Activated T-helper 1 cell treated with Interleukin-2 at 50 U/mL for 16 hours (primary cell): ENCODE results near the gene ZBTB26.
"Not testable (repeated sequence)": the region's sequence is repeated elsewhere in the genome, so short reads cannot be mapped to it uniquely, and the experiment has no call there.

ENCODE experiments used
- DNase-seq: peaks from one replicate; pipeline ENCODE4 v3.0.0-alpha.2; 2020; ENCODE audit warnings: low read depth

Gene ZBTB26

DNA sequence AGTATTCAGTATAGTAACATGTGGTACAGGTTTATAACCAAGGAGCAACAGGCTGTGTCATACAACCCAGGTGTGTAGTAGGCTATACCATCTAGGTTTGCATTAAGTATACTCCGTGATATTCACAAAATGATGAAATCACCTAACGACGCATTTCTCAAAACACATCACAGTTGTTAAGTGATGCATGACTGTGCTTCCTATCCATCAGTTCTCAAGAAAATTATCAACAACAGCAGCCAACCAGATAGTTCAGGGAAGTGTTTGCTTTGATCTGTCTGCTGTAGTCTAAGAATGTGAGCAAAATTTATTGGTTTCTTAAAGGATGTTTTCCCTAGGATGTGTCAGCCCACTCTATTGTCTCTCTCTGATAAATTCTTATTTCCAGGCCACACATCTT is 7.4 kb downstream of the ZBTB26 start:
- DNase-seq = no peak

DNA sequence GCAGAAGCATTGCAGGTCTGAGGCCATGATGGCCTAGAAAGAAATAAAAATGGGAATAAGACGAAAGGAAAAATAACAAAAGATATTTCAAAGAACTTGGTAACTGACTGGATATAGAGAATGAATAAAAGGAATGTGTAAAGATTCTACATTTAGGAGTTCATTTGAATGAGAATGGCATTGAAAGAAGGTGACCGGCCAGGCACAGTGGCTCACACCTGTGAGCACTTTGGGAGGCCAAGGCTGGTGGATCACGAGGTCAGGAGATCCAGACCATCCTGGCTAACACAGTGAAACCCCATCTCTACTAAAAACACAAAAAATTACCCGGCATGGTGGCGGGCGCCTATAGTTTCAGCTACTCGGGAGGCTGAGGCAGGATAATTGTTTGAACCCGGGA is 8.6 kb downstream of the ZBTB26 start:
- no peak for DNase-seq

DNA sequence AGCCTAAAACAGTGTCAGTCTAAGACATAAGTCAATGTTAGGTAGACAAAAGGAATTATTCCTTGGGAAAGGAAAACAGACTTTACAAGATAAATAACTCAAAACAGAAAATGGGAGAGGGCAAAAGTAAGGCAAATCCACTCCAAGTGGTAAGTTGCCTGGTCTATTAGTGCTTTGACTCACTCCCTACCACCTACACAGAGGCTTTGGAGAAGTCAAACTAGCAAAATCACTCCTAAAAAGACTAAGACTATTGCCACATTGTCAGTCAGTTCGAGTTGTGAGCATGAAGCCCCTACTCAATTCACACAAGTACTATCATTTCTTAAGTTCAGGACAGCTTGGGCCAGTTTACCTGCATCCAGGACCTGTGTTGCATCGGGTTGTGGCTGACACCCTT is 13.0 kb downstream of the ZBTB26 start:
- DNase-seq = no peak

DNA sequence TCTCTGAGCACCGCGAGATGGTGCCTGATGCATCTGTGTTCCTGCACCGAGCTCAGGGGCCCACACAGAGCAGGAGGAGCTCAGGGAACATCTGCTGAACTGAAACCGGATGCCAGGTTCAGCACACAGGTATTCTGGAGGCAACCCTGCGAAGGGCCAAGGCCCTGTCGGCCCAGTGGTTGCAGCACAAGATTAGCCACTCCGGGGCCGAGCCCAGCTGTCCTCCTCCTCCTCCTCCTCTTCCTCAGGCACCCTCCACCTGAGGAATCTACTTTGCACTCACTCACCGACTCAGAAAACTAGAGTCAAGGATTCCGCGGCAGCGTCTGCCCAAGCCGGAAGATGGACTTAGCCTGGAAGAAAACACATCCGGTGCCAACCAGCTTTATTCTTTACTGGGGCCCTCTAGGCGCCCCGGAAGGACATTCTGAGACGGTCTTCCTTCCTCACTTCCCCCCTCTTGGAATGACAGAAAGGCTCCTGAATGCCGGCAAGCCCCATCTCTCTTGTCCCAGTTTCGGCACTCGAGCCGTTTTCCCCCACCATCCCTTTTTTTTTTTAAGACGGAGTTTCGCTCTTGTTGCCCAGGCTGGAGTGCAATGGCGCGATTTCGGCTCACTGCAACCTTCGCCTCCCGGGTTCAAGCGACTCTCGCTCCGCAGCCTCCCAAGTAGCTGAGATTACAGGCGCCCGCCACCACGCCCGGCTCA is 18.2 kb downstream of the ZBTB26 start, which contains the start of gene ZBTB6:
ZBTB6 (minus strand) TSS at position 360 of the 710 bp plus-strand sequence. CDS start 1,251 bp downstream, outside the sequence.
- peak; percentile 54 for DNase-seq

DNA sequence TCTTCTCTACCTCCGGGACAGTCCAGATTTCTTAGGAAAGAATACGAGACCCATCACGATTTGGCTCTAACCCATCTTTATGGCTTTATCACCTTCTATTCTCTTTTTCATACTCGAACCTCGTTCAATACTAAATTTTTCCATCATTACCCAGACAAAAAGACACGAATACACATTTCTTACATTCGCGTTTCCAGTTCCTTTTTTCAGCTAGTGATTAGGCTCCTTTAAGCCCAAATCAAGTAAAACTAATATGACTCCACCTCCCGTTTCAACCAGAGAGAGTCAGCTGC is 18.7 kb downstream of the ZBTB26 start:
- DNase-seq = no peak

DNA sequence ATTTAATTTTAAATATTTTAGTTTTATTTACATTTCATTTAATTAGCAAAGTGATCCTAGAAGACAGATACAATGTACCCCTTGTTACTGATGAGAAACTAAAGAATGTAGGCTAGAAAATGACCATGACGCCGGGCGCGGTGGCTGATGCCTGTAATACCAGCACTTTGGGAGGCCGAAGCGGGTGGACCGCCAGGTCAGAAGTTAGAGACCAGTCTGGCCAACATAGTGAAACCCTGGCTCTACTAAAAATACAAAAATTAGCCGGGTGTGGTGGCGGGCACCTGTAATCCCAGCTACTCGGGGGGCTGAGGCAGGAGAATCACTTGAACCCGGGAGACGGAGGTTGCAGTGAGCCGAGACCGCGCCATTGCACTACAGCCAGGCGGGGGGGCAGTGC is 25.2 kb downstream of the ZBTB26 start:
- DNase-seq = not testable (repeated sequence)

DNA sequence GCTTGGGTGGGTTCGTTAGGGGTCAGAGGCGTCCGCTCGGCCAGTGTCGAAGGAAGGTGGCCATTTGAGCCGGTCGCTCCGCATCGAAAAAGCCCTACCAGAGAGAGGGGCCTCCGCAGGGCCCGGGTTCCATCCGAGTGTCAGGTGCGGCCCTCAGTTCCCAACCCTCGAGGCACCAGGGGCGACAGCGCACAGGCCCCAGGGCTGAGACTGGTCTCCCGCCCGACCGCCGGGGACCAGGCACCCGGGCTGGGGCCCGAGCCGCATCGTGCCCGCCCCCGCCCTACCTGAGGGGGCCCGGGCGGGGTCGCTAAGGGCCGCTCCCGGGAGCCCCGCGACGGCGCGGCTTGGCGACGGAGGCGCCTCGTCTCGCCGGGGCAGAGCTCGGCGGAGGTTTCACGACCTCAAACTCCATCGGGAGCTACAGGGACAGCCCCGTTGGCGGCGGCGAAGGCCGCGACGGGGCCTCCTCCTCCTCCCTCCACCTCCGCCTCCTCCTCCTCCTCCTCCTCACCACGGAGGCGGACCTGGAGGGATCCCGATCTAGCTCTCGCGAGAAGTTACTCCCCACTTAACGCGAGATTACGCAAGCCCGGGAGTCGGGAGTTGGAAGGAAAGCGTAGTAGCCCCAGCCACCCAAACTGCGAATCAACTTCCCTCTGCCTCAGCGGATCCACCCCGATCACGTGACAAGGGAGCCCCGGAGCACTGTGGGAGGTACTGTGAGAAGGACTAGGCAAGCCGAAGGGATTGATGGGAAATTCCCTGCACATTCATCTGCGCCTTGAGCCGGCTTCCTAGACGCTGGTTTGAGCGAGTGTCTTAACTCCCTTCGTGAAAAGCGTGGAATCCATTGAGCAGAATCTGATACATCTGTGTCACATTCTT is 26.2 kb downstream of the ZBTB26 start, which contains the start of gene RC3H2:
RC3H2 (minus strand) TSS at position 537 of the 888 bp plus-strand sequence. CDS start 7,850 bp downstream, outside the sequence.
- peak; percentile 92 for DNase-seq

DNA sequence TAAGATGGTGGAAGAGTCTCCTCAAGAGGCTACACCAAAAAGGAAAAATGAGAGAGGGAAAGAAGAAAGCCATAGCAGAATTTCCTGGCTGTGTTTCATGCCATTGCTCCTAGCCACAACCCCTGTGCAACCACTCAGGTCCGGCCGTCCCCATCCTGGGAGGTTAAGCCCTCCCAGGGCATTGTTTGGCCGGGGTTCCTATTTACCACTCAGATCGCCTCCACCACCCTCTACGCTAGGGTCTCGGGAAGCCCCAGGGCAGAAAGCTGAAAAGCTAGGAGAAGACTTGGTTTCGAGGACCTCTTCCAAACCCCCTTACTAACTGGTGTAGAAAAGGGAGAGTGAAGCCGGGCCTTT is 26.9 kb downstream of the ZBTB26 start:
- DNase-seq = peak; percentile 5

DNA sequence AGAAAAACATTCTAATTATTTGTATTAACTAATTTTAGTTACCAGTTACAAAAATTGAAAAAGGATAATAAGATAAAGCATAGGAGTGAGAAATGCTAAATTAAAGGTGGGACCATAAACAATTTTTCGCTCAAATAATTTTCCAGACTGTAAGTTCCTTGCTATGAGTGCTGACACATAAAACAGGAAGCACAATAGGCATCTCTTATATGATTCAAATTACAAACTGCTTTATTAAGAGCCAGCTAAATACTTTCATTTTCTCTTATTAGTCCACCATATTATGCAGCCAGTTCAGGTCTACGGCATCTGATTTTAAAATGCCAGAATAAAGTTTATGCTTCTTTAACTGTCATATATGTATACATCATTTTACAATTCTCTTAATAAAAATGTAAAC is 30.5 kb downstream of the ZBTB26 start:
- no peak for DNase-seq

DNA sequence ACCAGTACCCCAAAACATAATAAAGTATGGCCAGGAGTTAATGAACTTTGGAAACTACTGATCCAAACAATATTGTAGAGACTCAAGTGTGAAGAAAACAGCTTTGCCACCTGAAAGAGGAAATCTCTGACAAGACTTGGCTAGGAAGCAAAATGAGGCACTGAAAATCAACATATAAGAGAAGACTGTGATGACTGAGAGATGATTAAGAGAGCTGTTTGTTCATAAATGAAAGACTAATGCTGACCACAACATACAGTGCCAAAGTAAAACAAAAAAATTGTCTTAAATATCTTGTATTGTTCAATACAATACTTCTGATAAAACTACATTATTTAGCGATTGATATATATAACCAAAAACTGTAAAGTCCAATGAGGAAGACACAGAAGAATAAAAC is 33.3 kb downstream of the ZBTB26 start:
- DNase-seq = no peak

DNA sequence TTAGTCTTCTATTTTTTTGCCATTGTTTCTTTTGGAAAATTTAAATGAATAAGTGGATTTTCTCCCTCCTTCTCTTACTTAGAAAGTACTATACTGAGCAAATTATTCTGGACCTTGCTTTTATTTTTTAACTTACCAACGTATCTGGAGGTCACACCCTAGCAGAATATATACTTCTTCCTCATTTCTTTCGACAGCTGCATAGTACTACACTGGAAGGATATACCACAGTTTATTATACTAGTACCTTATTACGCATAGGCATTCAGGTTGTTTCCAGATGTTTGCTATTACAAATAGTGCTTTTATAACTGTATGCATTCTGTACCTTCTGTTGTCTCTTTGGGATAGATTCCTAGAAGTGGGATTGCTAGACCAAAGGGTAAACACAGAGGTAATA is 42.8 kb downstream of the ZBTB26 start:
- DNase-seq = no peak

DNA sequence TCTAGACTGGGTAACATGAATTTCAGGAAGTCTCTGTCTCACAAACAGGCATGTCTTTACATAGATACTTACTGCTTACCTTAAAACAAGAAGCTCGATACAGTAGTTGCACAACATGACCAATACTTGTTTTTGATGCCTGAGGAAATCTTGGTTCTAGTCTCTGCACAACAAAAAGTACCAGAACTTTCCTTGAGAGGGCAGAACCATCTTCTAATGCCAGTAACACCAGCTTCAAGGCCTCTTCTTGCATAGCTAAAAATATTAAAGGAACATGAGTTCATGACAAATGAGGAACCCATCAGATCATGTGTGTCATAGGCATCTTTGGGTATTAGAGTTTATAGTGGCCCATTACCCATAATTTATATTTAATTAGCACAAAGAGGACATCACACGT is 48.2 kb downstream of the ZBTB26 start:
- no peak for DNase-seq

DNA sequence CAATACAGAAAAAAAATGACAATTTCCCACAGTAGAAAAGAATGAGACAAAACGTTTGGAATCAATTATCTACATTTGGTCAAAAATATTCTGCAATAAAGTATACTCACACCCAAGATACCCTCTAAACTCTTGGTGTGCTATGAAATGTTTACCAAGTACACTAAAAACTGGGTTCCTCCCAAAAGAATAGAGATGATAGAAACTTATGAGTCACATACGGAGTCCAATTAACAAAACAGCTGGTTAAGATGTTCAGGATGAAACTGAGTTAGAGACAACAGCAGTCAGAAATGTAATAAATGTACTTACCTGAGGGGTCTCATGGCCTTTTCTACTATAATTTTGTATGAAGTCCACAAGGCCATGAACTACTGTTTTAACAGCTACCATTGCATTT is 51.9 kb downstream of the ZBTB26 start:
- DNase-seq = no peak

DNA sequence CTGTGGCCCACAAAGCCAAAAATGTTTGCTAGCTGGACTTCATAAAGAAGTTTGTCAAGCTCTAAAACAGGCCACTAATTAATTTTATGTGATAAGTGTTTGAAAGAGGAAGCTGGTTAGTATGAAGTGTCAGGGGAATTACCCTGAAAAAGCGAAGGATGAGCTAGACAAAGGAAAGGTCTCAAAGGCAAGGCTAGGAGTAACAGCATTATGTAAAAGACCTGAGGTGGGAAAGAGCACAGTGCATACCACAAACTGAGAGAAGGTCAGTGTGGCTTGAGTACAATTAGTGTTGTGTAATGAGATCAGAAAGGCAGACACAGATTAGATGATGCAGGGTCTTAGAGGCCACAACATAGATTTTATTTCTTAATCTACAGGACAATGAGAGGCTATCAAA is 55.8 kb downstream of the ZBTB26 start:
- no peak for DNase-seq

DNA sequence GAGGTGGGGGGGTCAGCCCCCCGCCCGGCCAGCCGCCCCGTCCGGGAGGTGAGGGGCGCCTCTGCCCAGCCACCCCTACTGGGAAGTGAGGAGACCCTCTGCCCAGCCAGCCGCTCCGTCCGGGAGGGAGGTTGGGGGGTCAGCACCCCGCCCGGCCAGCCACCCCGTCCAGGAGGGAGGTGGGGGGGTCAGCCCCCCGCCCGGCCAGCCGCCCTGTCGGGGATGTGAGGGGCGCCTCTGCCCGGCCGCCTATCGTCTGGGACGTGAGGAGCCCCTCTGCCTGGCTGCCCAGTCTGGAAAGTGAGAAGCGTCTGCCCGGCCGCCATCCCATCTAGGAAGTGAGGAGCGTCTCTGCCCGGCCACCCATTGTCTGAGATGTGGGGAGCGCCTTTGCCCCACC is 64.0 kb downstream of the ZBTB26 start:
- DNase-seq = not testable (repeated sequence)

DNA sequence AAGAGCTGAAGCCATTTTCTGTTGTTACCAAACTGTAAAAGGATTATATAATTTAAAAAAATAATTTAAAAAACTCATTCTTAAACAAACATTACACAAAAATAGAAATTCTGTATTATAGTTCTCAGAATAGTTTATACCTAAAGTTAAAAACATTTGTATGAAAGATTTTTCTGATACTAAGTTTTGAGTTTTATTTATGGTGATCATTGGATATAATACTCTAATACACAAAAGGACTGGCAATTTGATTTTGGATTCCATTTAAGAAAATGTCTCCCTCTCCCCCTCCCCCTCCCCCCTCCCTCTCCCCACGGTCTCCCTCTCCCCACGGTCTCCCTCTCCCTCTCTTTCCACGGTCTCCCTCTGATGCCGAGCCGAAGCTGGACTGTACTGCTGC is 65.2 kb downstream of the ZBTB26 start:
- no peak for DNase-seq
